ENCODE results near the gene ZNF23.

ZNF23 gene

DNA sequence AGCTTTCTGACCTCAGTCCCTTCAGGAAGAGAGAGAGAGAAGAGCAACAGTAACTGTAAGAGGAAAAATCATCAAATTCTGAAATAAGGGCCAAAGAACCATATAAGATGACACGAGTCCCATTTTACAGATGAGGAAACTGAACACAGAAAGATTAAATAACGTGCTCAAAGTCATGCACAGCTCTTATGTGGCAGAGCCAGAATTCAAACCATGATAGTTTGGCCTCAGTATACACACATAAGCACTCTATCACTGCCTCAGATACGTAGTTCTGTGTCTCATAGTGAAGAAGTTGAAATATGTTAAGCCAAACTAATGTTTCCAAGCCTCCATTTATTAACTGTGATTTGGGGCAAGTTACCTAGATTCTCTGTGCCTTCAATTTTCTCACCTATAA lies 29.0 kb upstream of the ZNF23 start:
- no peak overlapping the region for H3K4me3 ChIP-seq (ENCODE audit: low read depth in 1 of 2, low read length in 2 of 2)
- H3K4me1 ChIP-seq (ENCODE audit: control insufficient read depth in 1 of 2, insufficient read depth in 2 of 2, low read length in 2 of 2), result no peaks in the 10 kb centered on the region
- H3K27me3 ChIP-seq (ENCODE audit: control insufficient read depth in 1 of 2, insufficient read depth in 2 of 2, low read length in 2 of 2), result no peaks in the 10 kb centered on the region
- no peak overlapping the region for H3K27ac ChIP-seq (ENCODE audit: low read depth, low read length)
- H3K9ac ChIP-seq (ENCODE audit: low read depth in 1 of 2, low read length in 2 of 2), result no peak overlapping the region
- no peaks in the 10 kb centered on the region for H3K36me3 ChIP-seq (ENCODE audit: control insufficient read depth in 1 of 2, insufficient read depth in 2 of 2, low read length in 2 of 2)
- H3K9me3 ChIP-seq (ENCODE audit: control insufficient read depth in 1 of 2, low read length in 2 of 2), result no peaks in the 10 kb centered on the region

DNA sequence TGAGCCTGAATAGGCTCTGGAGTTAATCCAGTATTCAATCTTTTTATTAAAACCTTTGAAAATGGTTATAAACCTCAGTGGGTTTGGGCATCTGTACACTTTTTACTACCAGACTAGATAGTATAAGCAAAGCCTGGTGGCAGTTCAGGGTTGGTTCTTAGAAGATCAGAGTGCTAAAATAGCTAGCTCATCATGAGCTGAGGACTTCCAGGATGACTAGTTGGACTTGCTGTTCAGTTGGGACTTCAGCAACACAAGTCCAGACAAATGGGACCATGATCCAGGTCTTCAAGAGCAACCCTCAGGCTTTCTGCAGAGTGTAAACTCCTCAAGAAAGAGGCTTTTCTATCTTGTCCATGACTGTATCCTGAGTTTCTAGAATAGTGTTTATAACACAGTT lies 28.3 kb upstream of the ZNF23 start:
- Histone ChIP-seq H3K9me3 (ENCODE audit: control insufficient read depth in 1 of 2, low read length in 2 of 2) (no peaks in the 10 kb centered on the region), H3K9ac (ENCODE audit: low read depth in 1 of 2, low read length in 2 of 2) (no peak overlapping the region), H3K4me1 (ENCODE audit: control insufficient read depth in 1 of 2, insufficient read depth in 2 of 2, low read length in 2 of 2) (no peaks in the 10 kb centered on the region), H3K27ac (ENCODE audit: low read depth, low read length) (no peak overlapping the region), H3K36me3 (ENCODE audit: control insufficient read depth in 1 of 2, insufficient read depth in 2 of 2, low read length in 2 of 2) (no peaks in the 10 kb centered on the region), H3K27me3 (ENCODE audit: control insufficient read depth in 1 of 2, insufficient read depth in 2 of 2, low read length in 2 of 2) (no peaks in the 10 kb centered on the region), H3K4me3 (ENCODE audit: low read depth in 1 of 2, low read length in 2 of 2) (no peak overlapping the region)

DNA sequence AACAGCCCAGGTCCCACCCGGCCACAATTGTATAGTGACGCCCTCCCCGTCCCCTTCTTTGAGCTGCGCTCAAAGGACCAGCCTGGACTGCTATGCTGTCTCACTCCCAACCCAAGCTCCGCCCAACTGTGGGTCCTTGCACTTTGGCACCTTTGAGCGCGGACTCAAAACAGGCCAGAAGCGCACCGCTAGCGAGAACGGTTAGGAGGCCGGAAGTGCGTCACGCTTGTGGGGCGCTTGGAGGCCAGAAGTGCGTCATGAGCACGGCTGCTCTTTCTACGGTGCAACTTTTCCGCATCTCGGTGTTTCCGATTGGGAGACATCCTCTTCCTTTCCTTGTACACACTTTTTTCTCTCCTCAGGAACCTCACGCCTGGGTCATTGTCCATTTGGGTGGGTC lies 27.1 kb upstream of the ZNF23 start, which contains the start of gene ZNF19:
Gene ZNF19, minus strand, starts transcription at position 203 of the 400 bp plus-strand sequence. CDS start 7,210 bp downstream, outside the sequence.
- H3K9me3 ChIP-seq (ENCODE audit: control insufficient read depth in 1 of 2, low read length in 2 of 2), result no peaks in the 10 kb centered on the region
- no peak within 1 kb of the TSS for H3K9ac ChIP-seq (ENCODE audit: low read depth in 1 of 2, low read length in 2 of 2)
- no peak within 1 kb of the TSS for H3K27ac ChIP-seq (ENCODE audit: low read depth, low read length)
- H3K4me3 ChIP-seq (ENCODE audit: low read depth in 1 of 2, low read length in 2 of 2), result no peak within 1 kb of the TSS
- no peaks in the 10 kb centered on the region for H3K27me3 ChIP-seq (ENCODE audit: control insufficient read depth in 1 of 2, insufficient read depth in 2 of 2, low read length in 2 of 2)
- no peaks in the 10 kb centered on the region for H3K36me3 ChIP-seq (ENCODE audit: control insufficient read depth in 1 of 2, insufficient read depth in 2 of 2, low read length in 2 of 2)
- peaks cover 0 to 3% of the 10 kb centered on the region in 2 donors for H3K4me1 ChIP-seq (ENCODE audit: control insufficient read depth in 1 of 2, insufficient read depth in 2 of 2, low read length in 2 of 2)

DNA sequence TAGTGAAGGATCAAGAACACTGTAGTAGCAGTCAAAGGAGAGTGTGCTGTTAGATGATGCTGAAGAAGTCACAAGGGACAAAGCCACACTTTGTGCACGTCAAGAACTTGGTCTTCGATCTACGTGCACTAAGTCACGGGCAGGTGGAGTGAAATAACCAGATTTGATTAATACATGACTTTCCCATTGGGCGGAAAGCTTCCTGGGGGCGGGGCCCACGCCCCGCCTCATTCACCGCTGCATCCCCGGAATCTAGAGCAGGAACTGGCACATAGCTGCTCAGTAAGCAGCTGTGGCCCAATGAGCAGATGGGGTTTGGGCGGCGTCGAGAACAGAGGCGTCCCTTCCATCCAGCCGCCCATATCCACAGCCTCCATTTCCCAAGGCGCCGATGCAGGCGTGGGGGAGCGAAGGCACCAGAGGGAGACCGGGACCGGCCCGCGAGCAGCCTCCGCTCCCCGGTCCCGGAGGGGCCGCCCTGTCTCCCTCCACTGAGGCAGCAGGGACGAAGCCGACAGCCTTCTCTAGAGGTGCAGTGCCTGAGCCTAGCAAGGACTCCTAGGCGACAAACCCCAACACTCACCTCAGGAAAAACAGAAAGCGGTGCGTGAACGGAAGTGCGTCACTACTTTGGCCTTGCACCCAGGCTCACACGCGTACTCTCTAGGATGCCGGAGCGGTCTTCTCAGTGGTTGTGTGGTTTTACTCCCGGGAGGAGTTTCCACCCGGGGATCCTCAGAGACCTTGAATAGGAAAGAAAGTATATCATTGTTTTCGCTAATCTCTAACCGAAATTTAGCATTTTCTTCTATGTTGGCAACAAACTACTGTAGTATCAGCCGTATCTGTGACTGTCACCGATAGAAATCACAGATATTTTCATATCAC lies 22.2 kb upstream of the ZNF23 start:
- no peaks in the 10 kb centered on the region for H3K9me3 ChIP-seq (ENCODE audit: control insufficient read depth in 1 of 2, low read length in 2 of 2)
- H3K4me3 ChIP-seq (ENCODE audit: low read depth in 1 of 2, low read length in 2 of 2), result peak overlapping the region; percentile 87 to 94
- H3K27me3 ChIP-seq (ENCODE audit: control insufficient read depth in 1 of 2, insufficient read depth in 2 of 2, low read length in 2 of 2), result no peaks in the 10 kb centered on the region
- peak overlapping the region; percentile 99 for H3K27ac ChIP-seq (ENCODE audit: low read depth, low read length)
- H3K9ac ChIP-seq (ENCODE audit: low read depth in 1 of 2, low read length in 2 of 2), result peak overlapping the region; percentile 84 to 93
- H3K4me1 ChIP-seq (ENCODE audit: control insufficient read depth in 1 of 2, insufficient read depth in 2 of 2, low read length in 2 of 2), result peaks cover 7 to 10% of the 10 kb centered on the region in 2 donors
- no peaks in the 10 kb centered on the region for H3K36me3 ChIP-seq (ENCODE audit: control insufficient read depth in 1 of 2, insufficient read depth in 2 of 2, low read length in 2 of 2)

DNA sequence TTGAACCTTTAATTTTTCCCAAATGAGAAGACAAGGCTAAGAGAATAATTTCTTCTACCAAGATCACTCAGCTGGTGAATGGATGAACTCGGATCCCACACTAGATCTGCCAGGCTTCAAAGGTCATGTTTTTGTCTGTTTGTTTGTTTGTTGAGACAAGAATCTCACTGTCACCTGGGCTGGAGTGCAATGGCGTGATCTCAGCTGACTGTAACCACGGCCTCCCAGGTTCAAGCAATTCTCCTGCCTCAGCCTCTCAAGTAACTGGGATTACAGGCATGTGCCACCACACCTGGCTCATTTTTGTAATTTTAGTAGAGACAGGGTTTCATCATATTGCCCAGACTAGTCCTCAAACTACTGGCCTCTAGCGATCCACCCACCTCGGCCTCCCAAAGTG lies 20.5 kb upstream of the ZNF23 start:
- no peak overlapping the region for H3K9ac ChIP-seq (ENCODE audit: low read depth in 1 of 2, low read length in 2 of 2)
- H3K36me3 ChIP-seq (ENCODE audit: control insufficient read depth in 1 of 2, insufficient read depth in 2 of 2, low read length in 2 of 2), result peaks cover 0 to 7% of the 10 kb centered on the region in 2 donors
- no peaks in the 10 kb centered on the region for H3K27me3 ChIP-seq (ENCODE audit: control insufficient read depth in 1 of 2, insufficient read depth in 2 of 2, low read length in 2 of 2)
- peaks cover 7 to 10% of the 10 kb centered on the region in 2 donors for H3K4me1 ChIP-seq (ENCODE audit: control insufficient read depth in 1 of 2, insufficient read depth in 2 of 2, low read length in 2 of 2)
- H3K4me3 ChIP-seq (ENCODE audit: low read depth in 1 of 2, low read length in 2 of 2), result no peak overlapping the region
- H3K27ac ChIP-seq (ENCODE audit: low read depth, low read length), result no peak overlapping the region
- H3K9me3 ChIP-seq (ENCODE audit: control insufficient read depth in 1 of 2, low read length in 2 of 2), result no peaks in the 10 kb centered on the region

DNA sequence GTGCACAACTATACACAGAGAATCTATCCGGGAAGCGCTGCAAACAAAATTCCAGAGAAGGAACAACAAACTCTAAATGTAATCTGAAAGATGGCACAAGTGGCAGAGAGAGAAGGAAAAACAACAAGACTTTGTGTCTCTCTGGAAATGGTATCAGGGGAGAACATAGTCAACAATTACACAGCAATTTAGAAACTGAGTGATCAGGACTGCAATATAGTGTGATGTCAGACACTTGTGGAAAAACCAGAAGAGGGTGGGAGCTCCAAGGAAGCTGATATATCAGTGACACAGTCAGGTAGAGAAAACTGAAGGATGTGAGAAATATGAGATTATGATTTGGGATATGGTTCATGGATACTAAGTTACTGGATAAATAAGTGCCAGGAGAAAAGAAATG lies 18.9 kb upstream of the ZNF23 start:
- Histone ChIP-seq H3K9me3 (ENCODE audit: control insufficient read depth in 1 of 2, low read length in 2 of 2) (no peaks in the 10 kb centered on the region), H3K4me1 (ENCODE audit: control insufficient read depth in 1 of 2, insufficient read depth in 2 of 2, low read length in 2 of 2) (peaks cover 7 to 10% of the 10 kb centered on the region in 2 donors), H3K27ac (ENCODE audit: low read depth, low read length) (no peak overlapping the region), H3K9ac (ENCODE audit: low read depth in 1 of 2, low read length in 2 of 2) (no peak overlapping the region), H3K27me3 (ENCODE audit: control insufficient read depth in 1 of 2, insufficient read depth in 2 of 2, low read length in 2 of 2) (no peaks in the 10 kb centered on the region), H3K4me3 (ENCODE audit: low read depth in 1 of 2, low read length in 2 of 2) (no peak overlapping the region), H3K36me3 (ENCODE audit: control insufficient read depth in 1 of 2, insufficient read depth in 2 of 2, low read length in 2 of 2) (peaks cover 0 to 12% of the 10 kb centered on the region in 2 donors)

DNA sequence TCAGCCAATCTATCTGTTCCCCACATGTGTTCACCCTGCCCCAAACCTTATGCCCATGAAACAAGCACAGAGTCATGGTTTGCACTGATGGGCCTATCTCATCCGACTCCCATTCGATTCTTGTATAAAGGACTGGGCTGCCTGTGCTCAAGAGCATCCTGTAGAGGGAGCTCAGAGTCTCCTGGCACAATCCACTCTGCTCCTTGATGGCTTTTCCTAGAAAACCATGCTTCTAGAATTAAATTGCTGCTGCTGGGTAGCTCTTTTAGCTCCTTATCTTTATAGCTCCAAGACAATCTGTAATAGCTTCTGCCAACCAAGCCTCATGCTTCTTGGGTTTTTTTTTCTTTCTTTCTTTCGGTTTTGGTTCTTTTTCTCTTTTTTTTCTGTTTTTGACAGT lies 17.4 kb upstream of the ZNF23 start:
- no peak overlapping the region for H3K27ac ChIP-seq (ENCODE audit: low read depth, low read length)
- H3K27me3 ChIP-seq (ENCODE audit: control insufficient read depth in 1 of 2, insufficient read depth in 2 of 2, low read length in 2 of 2), result no peaks in the 10 kb centered on the region
- H3K9me3 ChIP-seq (ENCODE audit: control insufficient read depth in 1 of 2, low read length in 2 of 2), result no peaks in the 10 kb centered on the region
- peaks cover 7% of the 10 kb centered on the region in 2 donors for H3K4me1 ChIP-seq (ENCODE audit: control insufficient read depth in 1 of 2, insufficient read depth in 2 of 2, low read length in 2 of 2)
- H3K36me3 ChIP-seq (ENCODE audit: control insufficient read depth in 1 of 2, insufficient read depth in 2 of 2, low read length in 2 of 2), result peaks cover 0 to 16% of the 10 kb centered on the region in 2 donors
- H3K4me3 ChIP-seq (ENCODE audit: low read depth in 1 of 2, low read length in 2 of 2), result no peak overlapping the region
- H3K9ac ChIP-seq (ENCODE audit: low read depth in 1 of 2, low read length in 2 of 2), result no peak overlapping the region

DNA sequence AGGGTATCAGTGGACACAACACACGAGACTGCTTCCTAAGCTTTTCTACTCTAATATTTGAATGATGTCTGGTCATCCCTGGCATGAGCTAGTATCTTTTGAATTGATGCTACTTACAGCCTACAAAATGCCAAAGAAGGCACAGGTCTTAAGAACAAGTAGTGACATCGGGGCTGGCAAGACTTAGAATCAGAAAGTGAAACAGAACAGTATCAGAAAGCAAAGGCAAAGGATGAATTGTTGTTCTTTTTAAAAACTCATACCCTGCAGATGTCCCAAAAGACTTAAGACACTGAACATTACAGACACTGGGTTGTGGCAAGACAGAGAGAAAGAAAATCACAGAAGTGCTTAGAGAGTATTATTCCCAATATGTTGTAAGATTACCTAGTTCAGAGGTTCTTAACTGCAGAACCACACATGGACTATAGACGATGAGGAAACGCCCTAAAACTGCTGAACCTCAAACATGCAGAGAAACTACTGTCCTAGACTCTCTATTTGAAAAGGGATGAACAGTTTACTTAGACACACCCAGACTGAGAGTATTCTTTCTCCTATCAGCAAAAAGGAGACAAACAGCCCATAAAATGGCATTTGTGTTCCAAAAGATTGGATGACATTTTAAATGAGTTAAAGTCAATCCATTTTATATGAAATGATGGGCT lies 14.5 kb upstream of the ZNF23 start:
- no peaks in the 10 kb centered on the region for H3K9me3 ChIP-seq (ENCODE audit: control insufficient read depth in 1 of 2, low read length in 2 of 2)
- H3K36me3 ChIP-seq (ENCODE audit: control insufficient read depth in 1 of 2, insufficient read depth in 2 of 2, low read length in 2 of 2), result peaks cover 3 to 16% of the 10 kb centered on the region in 2 donors
- no peak overlapping the region for H3K4me3 ChIP-seq (ENCODE audit: low read depth in 1 of 2, low read length in 2 of 2)
- no peaks in the 10 kb centered on the region for H3K27me3 ChIP-seq (ENCODE audit: control insufficient read depth in 1 of 2, insufficient read depth in 2 of 2, low read length in 2 of 2)
- no peaks in the 10 kb centered on the region for H3K4me1 ChIP-seq (ENCODE audit: control insufficient read depth in 1 of 2, insufficient read depth in 2 of 2, low read length in 2 of 2)
- no peak overlapping the region for H3K27ac ChIP-seq (ENCODE audit: low read depth, low read length)
- no peak overlapping the region for H3K9ac ChIP-seq (ENCODE audit: low read depth in 1 of 2, low read length in 2 of 2)

DNA sequence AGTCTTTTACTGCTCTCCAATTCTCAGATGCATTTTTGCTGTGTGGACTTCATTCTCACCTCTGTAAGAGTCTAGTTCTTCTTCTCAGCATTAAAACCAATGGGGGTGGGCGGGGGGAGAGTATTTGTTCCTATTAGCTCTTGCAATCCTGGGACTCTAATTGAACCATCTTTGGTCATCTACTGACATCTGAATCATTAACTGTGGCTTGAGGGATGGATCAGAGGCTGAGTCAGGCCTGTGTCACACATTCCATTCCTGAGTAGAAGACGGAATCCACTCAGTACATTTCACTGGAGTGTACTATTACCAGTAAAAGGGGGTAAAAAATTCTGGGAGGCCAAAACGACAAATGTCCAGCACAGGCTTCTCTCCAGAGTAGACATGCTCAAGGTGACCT lies 12.8 kb upstream of the ZNF23 start:
- no peak overlapping the region for H3K9ac ChIP-seq (ENCODE audit: low read depth in 1 of 2, low read length in 2 of 2)
- H3K27me3 ChIP-seq (ENCODE audit: control insufficient read depth in 1 of 2, insufficient read depth in 2 of 2, low read length in 2 of 2), result no peaks in the 10 kb centered on the region
- no peaks in the 10 kb centered on the region for H3K4me1 ChIP-seq (ENCODE audit: control insufficient read depth in 1 of 2, insufficient read depth in 2 of 2, low read length in 2 of 2)
- no peak overlapping the region for H3K27ac ChIP-seq (ENCODE audit: low read depth, low read length)
- H3K4me3 ChIP-seq (ENCODE audit: low read depth in 1 of 2, low read length in 2 of 2), result no peak overlapping the region
- peaks cover 3 to 16% of the 10 kb centered on the region in 2 donors for H3K36me3 ChIP-seq (ENCODE audit: control insufficient read depth in 1 of 2, insufficient read depth in 2 of 2, low read length in 2 of 2)
- H3K9me3 ChIP-seq (ENCODE audit: control insufficient read depth in 1 of 2, low read length in 2 of 2), result no peaks in the 10 kb centered on the region

DNA sequence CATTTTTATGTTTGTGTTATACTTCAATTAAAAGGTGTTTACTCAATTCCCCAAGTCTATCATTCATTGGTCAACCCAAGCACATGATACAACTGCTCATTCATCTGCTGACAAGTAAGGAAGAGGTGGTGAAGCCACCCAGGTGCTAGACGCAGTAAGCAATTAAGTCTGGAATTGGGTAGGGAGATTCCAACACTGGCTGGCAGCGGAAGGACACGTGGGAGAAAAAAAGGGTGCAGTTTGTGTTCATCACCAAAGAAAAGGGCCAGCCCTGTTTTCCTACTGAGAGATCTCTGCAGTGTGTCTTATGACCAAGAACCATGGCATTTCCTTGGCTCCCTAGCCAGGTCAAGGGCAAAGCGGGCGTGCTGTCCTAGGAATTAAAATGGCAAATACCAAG lies 11.8 kb upstream of the ZNF23 start:
- Histone ChIP-seq H3K4me3 (ENCODE audit: low read depth in 1 of 2, low read length in 2 of 2) (no peak overlapping the region), H3K9ac (ENCODE audit: low read depth in 1 of 2, low read length in 2 of 2) (no peak overlapping the region)

More for the DNA sequence above, 11.8 kb upstream of the ZNF23 start:
- H3K36me3 ChIP-seq (ENCODE audit: control insufficient read depth in 1 of 2, insufficient read depth in 2 of 2, low read length in 2 of 2), result peaks cover 3 to 16% of the 10 kb centered on the region in 2 donors
- no peaks in the 10 kb centered on the region for H3K9me3 ChIP-seq (ENCODE audit: control insufficient read depth in 1 of 2, low read length in 2 of 2)
- H3K4me1 ChIP-seq (ENCODE audit: control insufficient read depth in 1 of 2, insufficient read depth in 2 of 2, low read length in 2 of 2), result no peaks in the 10 kb centered on the region
- H3K27me3 ChIP-seq (ENCODE audit: control insufficient read depth in 1 of 2, insufficient read depth in 2 of 2, low read length in 2 of 2), result no peaks in the 10 kb centered on the region
- H3K27ac ChIP-seq (ENCODE audit: low read depth, low read length), result no peak overlapping the region

Data from duodenal mucosa (tissue), 2 donors.